IPS-20b (cell line): Measurements from ENCODE around the gene CDH4.

Experiments used
- H3K27ac ChIP-seq: one replicate; pipeline ENCODE4 v1.5.1; 2013; ENCODE audit warnings: low read length
- H3K27me3 ChIP-seq: 2 replicates; pipeline ENCODE4 v1.6.1; 2013; ENCODE audit warnings: mild to moderate bottlenecking, low read length, inconsistent platforms; ENCODE audit not compliant: insufficient read depth
- H3K36me3 ChIP-seq: 2 replicates; pipeline ENCODE4 v1.6.1; 2013; ENCODE audit warnings: low read depth, mild to moderate bottlenecking, inconsistent platforms, low read length, moderate library complexity; ENCODE audit not compliant: insufficient read depth
- H3K4me1 ChIP-seq: 2 replicates; pipeline ENCODE4 v1.6.1; 2013; ENCODE audit warnings: mild to moderate bottlenecking, control low read depth, inconsistent platforms, low read length, moderate library complexity; ENCODE audit not compliant: insufficient read depth
- H3K4me3 ChIP-seq: 2 replicates; pipeline ENCODE4 v1.5.1; 2013; ENCODE audit warnings: mild to moderate bottlenecking, low read length, inconsistent platforms
- H3K9ac ChIP-seq: 2 replicates; pipeline ENCODE4 v1.6.1; 2013; ENCODE audit warnings: low read depth, mild to moderate bottlenecking, inconsistent platforms, low read length, moderate library complexity
- H3K9me3 ChIP-seq: 2 replicates; pipeline ENCODE4 v1.6.1; 2013; ENCODE audit warnings: mild to moderate bottlenecking, low read depth, low read length, inconsistent platforms; ENCODE audit not compliant: insufficient read depth

The CDH4 gene

GRCh38 chr20:61809006-61809770, 557.1 kb downstream of the CDH4 start:
- no peaks in the 10 kb centered on the region for H3K9me3 ChIP-seq
- no peaks in the 10 kb centered on the region for H3K4me1 ChIP-seq
- H3K27me3 ChIP-seq = peaks cover 13% of the 10 kb centered on the region

GRCh38 chr20:61810066-61810737, 558.1 kb downstream of the CDH4 start:
- no peak overlapping the region for H3K4me3 ChIP-seq
- H3K27ac ChIP-seq = no peak overlapping the region
- H3K36me3 ChIP-seq = no peaks in the 10 kb centered on the region
- H3K27me3 ChIP-seq = peaks cover 4% of the 10 kb centered on the region; the same call in 1 of the 2 replicates
- H3K9me3 ChIP-seq = no peaks in the 10 kb centered on the region
- H3K9ac ChIP-seq = no peak overlapping the region
- H3K4me1 ChIP-seq = no peaks in the 10 kb centered on the region

More at GRCh38 chr20:61809006-61809770, 557.1 kb downstream of the CDH4 start:
- Histone ChIP-seq H3K9ac (no peak overlapping the region), H3K27ac (no peak overlapping the region), H3K4me3 (no peak overlapping the region), H3K36me3 (no peaks in the 10 kb centered on the region)

GRCh38 chr20:61810738-61811135, 558.7 kb downstream of the CDH4 start:
- Histone ChIP-seq H3K4me1 (no peaks in the 10 kb centered on the region), H3K27ac (no peak overlapping the region), H3K4me3 (no peak overlapping the region), H3K36me3 (no peaks in the 10 kb centered on the region), H3K9ac (no peak overlapping the region), H3K9me3 (no peaks in the 10 kb centered on the region), H3K27me3 (peaks cover 6% of the 10 kb centered on the region; the same call in 1 of the 2 replicates)

- Histone ChIP-seq H3K27ac (no peak overlapping the region), H3K9ac (no peak overlapping the region), H3K4me1 (no peaks in the 10 kb centered on the region), H3K4me3 (no peak overlapping the region), H3K9me3 (no peaks in the 10 kb centered on the region), H3K27me3 (peaks cover 11% of the 10 kb centered on the region; the same call in 1 of the 2 replicates), H3K36me3 (no peaks in the 10 kb centered on the region)
These were observed 559.1 kb downstream of the CDH4 start for GRCh38 chr20:61811166-61811565.

GRCh38 chr20:61812121-61812844, 560.2 kb downstream of the CDH4 start:
- Histone ChIP-seq H3K4me1 (no peaks in the 10 kb centered on the region), H3K36me3 (no peaks in the 10 kb centered on the region), H3K4me3 (no peak overlapping the region), H3K9ac (no peak overlapping the region), H3K9me3 (no peaks in the 10 kb centered on the region), H3K27ac (no peak overlapping the region), H3K27me3 (peaks cover 19% of the 10 kb centered on the region)

GRCh38 chr20:61812845-61813485, 560.9 kb downstream of the CDH4 start:
- Histone ChIP-seq H3K9me3 (no peaks in the 10 kb centered on the region), H3K4me3 (no peak overlapping the region), H3K9ac (no peak overlapping the region), H3K4me1 (no peaks in the 10 kb centered on the region), H3K27me3 (peaks cover 19% of the 10 kb centered on the region), H3K27ac (no peak overlapping the region), H3K36me3 (no peaks in the 10 kb centered on the region)

- Histone ChIP-seq H3K9me3 (no peaks in the 10 kb centered on the region), H3K4me3 (no peak overlapping the region), H3K36me3 (no peaks in the 10 kb centered on the region), H3K27me3 (peaks cover 19% of the 10 kb centered on the region), H3K9ac (no peak overlapping the region), H3K27ac (no peak overlapping the region), H3K4me1 (no peaks in the 10 kb centered on the region)
These were observed 561.7 kb downstream of the CDH4 start for GRCh38 chr20:61813791-61814190.

- no peak overlapping the region for H3K4me3 ChIP-seq
These were observed 562.2 kb downstream of the CDH4 start for GRCh38 chr20:61814244-61814643.

GRCh38 chr20:61814726-61815125, 562.7 kb downstream of the CDH4 start:
- H3K27ac ChIP-seq = no peak overlapping the region
- H3K4me3 ChIP-seq = no peak overlapping the region
- no peak overlapping the region for H3K9ac ChIP-seq
- H3K36me3 ChIP-seq = no peaks in the 10 kb centered on the region
- peaks cover 19% of the 10 kb centered on the region for H3K27me3 ChIP-seq
- no peaks in the 10 kb centered on the region for H3K4me1 ChIP-seq
- no peaks in the 10 kb centered on the region for H3K9me3 ChIP-seq

More at GRCh38 chr20:61814244-61814643, 562.2 kb downstream of the CDH4 start:
- peaks cover 19% of the 10 kb centered on the region for H3K27me3 ChIP-seq
- no peaks in the 10 kb centered on the region for H3K4me1 ChIP-seq
- no peak overlapping the region for H3K27ac ChIP-seq
- no peak overlapping the region for H3K9ac ChIP-seq
- H3K36me3 ChIP-seq = no peaks in the 10 kb centered on the region
- H3K9me3 ChIP-seq = no peaks in the 10 kb centered on the region

GRCh38 chr20:61815176-61815575, 563.1 kb downstream of the CDH4 start:
- Histone ChIP-seq H3K27me3 (peaks cover 19% of the 10 kb centered on the region), H3K9me3 (no peaks in the 10 kb centered on the region), H3K9ac (no peak overlapping the region), H3K4me3 (no peak overlapping the region), H3K36me3 (no peaks in the 10 kb centered on the region), H3K27ac (no peak overlapping the region), H3K4me1 (no peaks in the 10 kb centered on the region)

- no peaks in the 10 kb centered on the region for H3K4me1 ChIP-seq
- H3K27ac ChIP-seq = no peak overlapping the region
- H3K9me3 ChIP-seq = no peaks in the 10 kb centered on the region
- no peak overlapping the region for H3K9ac ChIP-seq
- peaks cover 19% of the 10 kb centered on the region for H3K27me3 ChIP-seq
- no peak overlapping the region for H3K4me3 ChIP-seq
- H3K36me3 ChIP-seq = no peaks in the 10 kb centered on the region
These were observed 563.6 kb downstream of the CDH4 start for GRCh38 chr20:61815678-61816077.
